ENCODE data around the gene XKR7.

DNA sequence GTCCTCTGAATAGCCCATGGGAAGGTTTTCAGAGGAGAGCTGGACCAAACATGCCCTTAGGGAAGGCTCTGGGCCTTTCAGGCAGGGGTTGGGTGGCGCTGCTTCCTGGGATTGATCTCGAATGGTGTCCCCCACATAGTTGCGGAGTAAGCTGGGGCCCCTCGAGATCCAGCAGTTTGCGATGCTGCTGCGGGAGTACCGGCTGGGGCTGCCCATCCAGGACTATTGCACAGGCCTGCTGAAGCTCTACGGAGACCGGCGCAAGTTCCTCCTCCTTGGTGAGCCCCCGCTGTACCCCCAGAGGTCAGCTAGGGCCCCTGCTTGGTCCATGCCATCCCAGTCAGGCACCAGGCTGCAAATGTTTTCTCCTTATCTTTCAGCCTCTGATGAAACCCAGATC, 61.6 kb downstream of the XKR7 start:
- TF ChIP-seq CTCF (IDR thresholded peaks at IDR 0.05; ENCODE audit: low read length) (no peak), EZH2 (optimal IDR thresholded peaks at IDR 0.05; ENCODE audit: low read depth, low read length) (no peak), EZH2phosphoT487 (IDR thresholded peaks at IDR 0.05; ENCODE audit: low read length) (no peak)
